GM12892 (cell line): Measurements from ENCODE around the gene ATF5.

Experiments used
- POLR2A ChIP-seq: IDR thresholded peaks from 2 replicates; pipeline ENCODE4 v1.6.1; 2011; ENCODE audit warnings: low read depth, low read length, control low read depth
- POLR2AphosphoS5 ChIP-seq: IDR thresholded peaks from 2 replicates; pipeline ENCODE4 v1.6.1; 2011; ENCODE audit warnings: low read depth, low read length, control low read depth
- TAF1 ChIP-seq: IDR thresholded peaks from 2 replicates; pipeline ENCODE4 v1.6.1; 2011; ENCODE audit warnings: low read depth, mild to moderate bottlenecking, control low read depth, low read length, borderline replicate concordance

GRCh38 chr19:49951806-49952478 is 22.9 kb downstream of the ATF5 start:
- TF ChIP-seq POLR2AphosphoS5 (no peak), POLR2A (no peak), TAF1 (no peak)
